ENCODE data around the gene TFEB. TPM values are rescaled to one million over a fixed set of nuclear protein-coding genes. Genes with fewer than 3 reads are reported as not detected.
A peak's percentile ranks its signal among the peaks of the same experiment; 100 is the strongest.

Gene TFEB
- total RNA-seq, 1 donor from 2014 or later = 40.3 TPM

DNA sequence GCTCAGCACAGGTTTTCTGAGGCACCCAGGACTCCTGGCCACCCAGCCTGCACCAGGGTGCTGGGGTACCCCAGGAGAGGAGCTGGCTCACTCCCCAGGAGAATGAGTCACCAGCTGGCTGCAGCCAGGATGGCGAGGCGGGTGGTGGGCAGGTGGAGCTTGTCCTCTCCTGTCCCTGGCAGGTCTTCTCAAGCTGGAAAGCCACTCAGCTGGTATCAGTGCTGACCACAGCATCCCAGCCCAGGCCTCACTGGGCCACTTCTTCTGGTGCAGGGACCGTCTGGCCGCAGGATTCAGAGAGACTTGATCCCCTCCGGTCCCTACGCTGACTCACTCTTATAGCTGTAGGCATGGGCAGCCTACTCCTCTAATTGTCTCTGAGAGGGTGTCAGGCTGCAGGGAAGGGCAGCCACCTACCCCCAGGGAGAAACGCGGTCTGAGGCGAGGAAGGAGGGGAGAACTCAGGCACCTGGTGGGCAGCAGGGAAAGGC, 22.2 kb downstream of the TFEB start:
- H3K4me1 ChIP-seq = peaks cover 46% of the 10 kb centered on the region
- H3K4me3 ChIP-seq = no peak overlapping the region
- DNase-seq (peak; percentile 87), ATAC-seq (peak; percentile 84)
- H3K36me3 ChIP-seq = no peaks in the 10 kb centered on the region
- H3K9me3 ChIP-seq = no peaks in the 10 kb centered on the region
- intact Hi-C loops (cut with DNase I) = no loop called here
- H3K27me3 ChIP-seq = no peaks in the 10 kb centered on the region
- no peak for TF ChIP-seq CTCF (IDR thresholded peaks at IDR 0.05)
- peak overlapping the region; percentile 70 for H3K27ac ChIP-seq

GRCh38 chr6:41712651-41713103, 22.7 kb downstream of the TFEB start:
- Histone ChIP-seq H3K4me3 (no peak overlapping the region), H3K4me1 (peaks cover 50% of the 10 kb centered on the region), H3K27ac (peak overlapping the region; percentile 70), H3K36me3 (no peaks in the 10 kb centered on the region), H3K27me3 (no peaks in the 10 kb centered on the region), H3K9me3 (no peaks in the 10 kb centered on the region)
- no peak for TF ChIP-seq CTCF (IDR thresholded peaks at IDR 0.05)
- DNase-seq = peak; percentile 84
- peak; percentile 75 for ATAC-seq
- intact Hi-C loops (cut with DNase I) = no loop called here

- ATAC-seq (no peak), DNase-seq (no peak)
- H3K27me3 ChIP-seq = no peaks in the 10 kb centered on the region
- H3K36me3 ChIP-seq = no peaks in the 10 kb centered on the region
- H3K4me3 ChIP-seq = no peak overlapping the region
- H3K27ac ChIP-seq = peak overlapping the region; percentile 70
- peaks cover 50% of the 10 kb centered on the region for H3K4me1 ChIP-seq
- no peak for TF ChIP-seq CTCF (IDR thresholded peaks at IDR 0.05)
- intact Hi-C loops (cut with DNase I) = no loop called here
- H3K9me3 ChIP-seq = no peaks in the 10 kb centered on the region
Measured at GRCh38 chr6:41711323-41712038, 23.9 kb downstream of the TFEB start.

GRCh38 chr6:41709375-41709774, 26.0 kb downstream of the TFEB start:
- ATAC-seq (no peak), DNase-seq (no peak)
- H3K36me3 ChIP-seq = no peaks in the 10 kb centered on the region
- H3K4me1 ChIP-seq = peaks cover 61% of the 10 kb centered on the region
- intact Hi-C loops (cut with DNase I) = no loop called here
- no peak overlapping the region for H3K27ac ChIP-seq
- no peak overlapping the region for H3K4me3 ChIP-seq
- H3K27me3 ChIP-seq = no peaks in the 10 kb centered on the region
- no peak for TF ChIP-seq CTCF (IDR thresholded peaks at IDR 0.05)
- H3K9me3 ChIP-seq = no peaks in the 10 kb centered on the region

DNA sequence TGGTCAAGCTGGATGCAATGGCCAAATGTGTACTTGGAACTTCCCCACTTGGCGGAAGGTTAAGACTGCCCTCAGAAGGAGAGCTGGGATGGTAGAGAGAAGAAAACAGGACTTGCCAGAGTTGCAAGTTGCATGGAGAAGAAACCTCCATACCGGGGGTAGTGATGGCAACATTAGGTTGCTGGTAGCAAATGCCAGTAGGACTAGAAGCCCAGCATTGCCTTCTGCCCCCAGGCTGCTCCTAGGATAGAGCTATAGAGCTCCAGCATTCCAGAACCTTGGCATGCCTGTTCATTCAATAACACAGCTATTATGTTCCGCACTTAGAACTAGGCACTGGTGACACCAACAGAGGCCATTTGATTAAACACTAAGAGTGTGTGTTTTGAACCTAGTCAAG, 26.6 kb downstream of the TFEB start:
- ATAC-seq (no peak), DNase-seq (no peak)
- intact Hi-C loops (cut with DNase I) = no loop called here
- TF ChIP-seq CTCF (IDR thresholded peaks at IDR 0.05) = no peak
- H3K36me3 ChIP-seq = no peaks in the 10 kb centered on the region
- H3K9me3 ChIP-seq = no peaks in the 10 kb centered on the region
- H3K4me3 ChIP-seq = no peak overlapping the region
- H3K27ac ChIP-seq = no peak overlapping the region
- H3K4me1 ChIP-seq = peaks cover 61% of the 10 kb centered on the region
- no peaks in the 10 kb centered on the region for H3K27me3 ChIP-seq
